IMR-90 (cell line): Measurements from ENCODE around the gene TRAPPC14. TPM values are rescaled to one million over a fixed set of nuclear protein-coding genes. Genes with fewer than 3 reads are reported as not detected.

Experiments
- ATAC-seq: fragments of 200-7000 bp; cut with Tn5 transposase; 2 replicates; pipeline ENCODE4 v1.9.1; 2020; ENCODE audit warnings: low read depth, mild to moderate bottlenecking, moderate library complexity
- BruUV-seq: library from RNA; stranded (reverse); fragments of 400-500 nt; replicated peaks from 2 replicates; lab custom pipeline; 2021; lab: Mats Ljungman, UMichigan
- CTCF ChIA-PET: fragments of 300-600 bp; formaldehyde crosslinking; extraction: SDS; loops from one replicate; lab custom pipeline; 2021; ENCODE audit warnings: antibody characterized with exemption; lab: Yijun Ruan, JAX
- POLR2A ChIA-PET: fragments of 300-600 bp; sonication (Branson Sonifier 250); formaldehyde crosslinking; loops from one replicate; lab custom pipeline; 2022; ENCODE audit warnings: antibody characterized with exemption; ENCODE audit not compliant: unreplicated experiment; lab: Charles Lee
- DNase-seq: peaks from one replicate; pipeline ENCODE4 v3.0.0; 2013
- H2AFZ ChIP-seq: replicated peaks from 2 replicates; pipeline ENCODE3; 2013; ENCODE audit warnings: low read length, mild to moderate bottlenecking; ENCODE audit not compliant: poor library complexity
- H2AK5ac ChIP-seq: 2 replicates; pipeline ENCODE4 v1.6.1; 2013; ENCODE audit warnings: low read depth, low read length, inconsistent platforms
- H2AK9ac ChIP-seq: replicated peaks from 2 replicates; pipeline ENCODE3; 2013; ENCODE audit warnings: mild to moderate bottlenecking, low read depth, low read length, moderate library complexity; ENCODE audit not compliant: poor library complexity
- H2BK120ac ChIP-seq: 2 replicates; pipeline ENCODE4 v1.6.1; 2013; ENCODE audit warnings: low read depth, low read length, inconsistent platforms
- H2BK15ac ChIP-seq: 3 replicates; pipeline ENCODE4 v1.6.1; 2013; ENCODE audit warnings: low read depth, low read length, inconsistent platforms
- H2BK20ac ChIP-seq: 2 replicates; pipeline ENCODE4 v1.6.1; 2013; ENCODE audit warnings: low read depth, mild to moderate bottlenecking, inconsistent platforms, low read length, moderate library complexity
- H2BK5ac ChIP-seq: 2 replicates; pipeline ENCODE4 v1.6.1; 2013; ENCODE audit warnings: mild to moderate bottlenecking, low read depth, low read length, inconsistent platforms; ENCODE audit not compliant: poor library complexity, severe bottlenecking
- H3K14ac ChIP-seq: replicated peaks from 2 replicates; pipeline ENCODE4 v1.6.1; 2013; ENCODE audit warnings: low read depth, low read length, inconsistent platforms
- H3K18ac ChIP-seq: 2 replicates; pipeline ENCODE4 v1.6.1; 2013; ENCODE audit warnings: low read depth, low read length, control low read depth
- H3K23ac ChIP-seq: 2 replicates; pipeline ENCODE4 v1.6.1; 2013; ENCODE audit warnings: low read depth, low read length, inconsistent platforms
- H3K27ac ChIP-seq: 2 replicates; pipeline ENCODE4 v1.5.1; 2013; ENCODE audit warnings: mild to moderate bottlenecking, control low read depth, low read length; ENCODE audit not compliant: insufficient read depth
- H3K27me3 ChIP-seq: 2 replicates; pipeline ENCODE4 v1.6.1; 2013; ENCODE audit warnings: low read length; ENCODE audit not compliant: control insufficient read depth, insufficient read depth
- H3K36me3 ChIP-seq: 2 replicates; pipeline ENCODE4 v1.6.1; 2013; ENCODE audit warnings: low read length, mixed read lengths; ENCODE audit not compliant: control insufficient read depth, insufficient read depth
- H3K4ac ChIP-seq: 2 replicates; pipeline ENCODE4 v1.6.1; 2013; ENCODE audit warnings: low read depth, low read length, inconsistent platforms
- H3K4me1 ChIP-seq: 2 replicates; pipeline ENCODE4 v1.6.1; 2013; ENCODE audit warnings: low read length, mixed read lengths; ENCODE audit not compliant: control insufficient read depth, insufficient read depth
- H3K4me2 ChIP-seq: 2 replicates; pipeline ENCODE4 v1.6.1; 2013; ENCODE audit warnings: low read depth, mild to moderate bottlenecking, control low read depth, low read length, moderate library complexity
- H3K4me3 ChIP-seq: 2 replicates; pipeline ENCODE4 v1.5.1; 2013; ENCODE audit warnings: low read depth, mild to moderate bottlenecking, control low read depth, low read length, moderate library complexity; ENCODE audit not compliant: insufficient read depth
- H3K56ac ChIP-seq: 2 replicates; pipeline ENCODE4 v1.6.1; 2013; ENCODE audit warnings: low read length, inconsistent platforms; ENCODE audit not compliant: insufficient read depth; ENCODE audit errors: extremely low read depth
- H3K79me1 ChIP-seq, 2 experiments: 2 replicates each; pipeline ENCODE4 v1.6.1; 2013; ENCODE audit warnings: low read length in 2 of 2, inconsistent platforms in 1 of 2, low read depth in 1 of 2
- H3K9ac ChIP-seq: 2 replicates; pipeline ENCODE4 v1.6.1; 2013; ENCODE audit warnings: low read depth, low read length, control low read depth
- H3K9me1 ChIP-seq: 2 replicates; pipeline ENCODE4 v1.6.1; 2013; ENCODE audit warnings: low read length, inconsistent platforms; ENCODE audit not compliant: insufficient read depth
- H3K9me3 ChIP-seq: 2 replicates; pipeline ENCODE4 v1.6.1; 2013; ENCODE audit warnings: low read length; ENCODE audit not compliant: control insufficient read depth, insufficient read depth
- H4K20me1 ChIP-seq: 2 replicates; pipeline ENCODE4 v1.6.1; 2013; ENCODE audit warnings: low read length, inconsistent platforms; ENCODE audit not compliant: insufficient read depth
- H4K5ac ChIP-seq: 2 replicates; pipeline ENCODE4 v1.6.1; 2013; ENCODE audit warnings: mild to moderate bottlenecking, low read depth, low read length, control low read depth
- H4K8ac ChIP-seq, 2 experiments: 2 replicates each; pipeline ENCODE4 v1.6.1; 2013; ENCODE audit warnings: low read depth in 2 of 2, low read length in 2 of 2, control low read depth in 1 of 2, inconsistent platforms in 1 of 2
- H4K91ac ChIP-seq: 2 replicates; pipeline ENCODE4 v1.6.1; 2013; ENCODE audit warnings: low read depth, low read length, inconsistent platforms; ENCODE audit not compliant: insufficient read depth
- BHLHE40 ChIP-seq: fragments of 150-350 bp; IDR thresholded peaks from 2 replicates; pipeline ENCODE4 v1.6.1; 2016; ENCODE audit warnings: mild to moderate bottlenecking, low read depth, low read length
- CEBPB ChIP-seq: IDR thresholded peaks from 2 replicates; pipeline ENCODE4 v1.6.1; 2012; ENCODE audit warnings: low read depth, low read length, improper control_type of control experiment
- CHD1 ChIP-seq: IDR thresholded peaks from 2 replicates; pipeline ENCODE4 v1.6.1; 2012; ENCODE audit warnings: low read depth, low read length, improper control_type of control experiment
- ELK1 ChIP-seq: fragments of 150-350 bp; IDR thresholded peaks from 2 replicates; pipeline ENCODE4 v1.6.1; 2016; ENCODE audit warnings: low read depth, mild to moderate bottlenecking, low read length, moderate library complexity, borderline replicate concordance
- FOS ChIP-seq: fragments of 150-350 bp; IDR thresholded peaks from 2 replicates; pipeline ENCODE4 v1.6.1; 2016; ENCODE audit warnings: low read depth, low read length
- MAFK ChIP-seq: IDR thresholded peaks from 2 replicates; pipeline ENCODE4 v1.6.1; 2012; ENCODE audit warnings: low read depth, low read length, improper control_type of control experiment
- MAZ ChIP-seq: IDR thresholded peaks from 2 replicates; pipeline ENCODE4 v1.6.1; 2012; ENCODE audit warnings: low read depth, mild to moderate bottlenecking, low read length, improper control_type of control experiment, moderate library complexity, borderline replicate concordance
- MXI1 ChIP-seq: IDR thresholded peaks from 2 replicates; pipeline ENCODE4 v1.6.1; 2012; ENCODE audit warnings: low read depth, mild to moderate bottlenecking, low read length, moderate library complexity, borderline replicate concordance
- POLR2A ChIP-seq: IDR thresholded peaks from 2 replicates; pipeline ENCODE4 v1.6.1; 2012; ENCODE audit warnings: mild to moderate bottlenecking, low read depth, low read length
- RAD21 ChIP-seq: IDR thresholded peaks from 2 replicates; pipeline ENCODE4 v1.6.1; 2012; ENCODE audit warnings: low read length, improper control_type of control experiment
- RCOR1 ChIP-seq: IDR thresholded peaks from 2 replicates; pipeline ENCODE4 v1.6.1; 2012; ENCODE audit warnings: mild to moderate bottlenecking, low read length, improper control_type of control experiment; ENCODE audit not compliant: insufficient replicate concordance
- RFX5 ChIP-seq: IDR thresholded peaks from 2 replicates; pipeline ENCODE4 v1.8.0; 2012; ENCODE audit warnings: low read depth, mild to moderate bottlenecking, low read length, moderate library complexity
- SMC3 ChIP-seq: fragments of 150-350 bp; IDR thresholded peaks from 2 replicates; pipeline ENCODE4 v1.6.1; 2016; ENCODE audit warnings: low read depth, mild to moderate bottlenecking, antibody characterized with exemption, low read length, moderate library complexity
- USF2 ChIP-seq: fragments of 150-350 bp; IDR thresholded peaks from 2 replicates; pipeline ENCODE4 v1.6.1; 2017; ENCODE audit warnings: mild to moderate bottlenecking, antibody characterized with exemption, low read length, low read depth
- WGBS, 2 experiments: methylation state at CpG; one replicate each; pipeline versions ENCODE4 v1.1.5 to v1.1.7; 2013; ENCODE audit warnings: missing lambda C conversion rate in 2 of 2; ENCODE audit not compliant: insufficient read length in 1 of 2; ENCODE audit errors: extremely low coverage in 2 of 2; 5-methylcytosine and 5-hydroxymethylcytosine counted together
- dilution Hi-C: fragments of 300-500 bp; cut with HindIII; formaldehyde crosslinking; loops from one replicate; pipeline ENCODE4 v1.14.3; 2018; ENCODE audit warnings: low sequenced_read_pairs; ENCODE audit not compliant: unreplicated experiment
- in situ Hi-C: fragments of 300-500 bp; cut with MboI; formaldehyde crosslinking; loops from 3 replicates; pipeline ENCODE4 v1.14.3; 2019; ENCODE audit warnings: low sequenced_read_pairs, inconsistent platforms, mixed read lengths
- intact Hi-C: fragments of 100-400 bp; cut with micrococcal nuclease; formaldehyde crosslinking; loops from 2 replicates; pipeline ENCODE4 v1.10.0; 2022
- polyA plus RNA-seq, 3 experiments: library from polyadenylated mRNA; depleted of rRNA; stranded (reverse); fragments of >200 nt; gene quantifications; 2 replicates each; pipeline ENCODE4 v1.2.3, GENCODE V29; 2012; ENCODE audit warnings: low replicate concordance in 1 of 3
- total RNA-seq: library from RNA; depleted of rRNA; stranded (reverse); fragments of >200 nt; gene quantifications from 2 replicates; pipeline ENCODE4 v1.2.3, GENCODE V29; 2012

The TRAPPC14 gene
- total and polyA plus RNA-seq, 2 of the 4 experiments (the other 2 are of a cell fraction), result 4.5 to 15.9 TPM

- TF ChIP-seq MXI1 (no peak; the same call in 1 of the 2 replicates), BHLHE40 (peak; percentile 92)
Observed at GRCh38 chr7:100148559-100149328, 9.8 kb downstream of the TRAPPC14 start, which contains the start of gene LAMTOR4 (continued).

GRCh38 chr7:100148225-100148558 lies 10.3 kb downstream of the TRAPPC14 start:
- CTCF ChIA-PET, result interaction anchor here (0.5 to 1.0 kb wide), 3 partner anchors 9 to 58 kb away, joined by 3 to 5 read pairs (median 3); no protein-coding TSS in a partner anchor
- in situ Hi-C loops, result no loop called here
- Histone ChIP-seq H3K9ac (peak overlapping the region; percentile 12; the same call in 1 of the 2 replicates), H2AFZ (peak overlapping the region; percentile 94), H3K14ac (peak overlapping the region; percentile 36; the same call in 1 of the 2 replicates), H3K23ac (peak overlapping the region; percentile 41), H2BK5ac (peak overlapping the region; percentile 29), H2BK120ac (peak overlapping the region; percentile 44; the same call in 1 of the 2 replicates), H3K18ac (no peak overlapping the region; the same call in 1 of the 2 replicates), H4K8ac (peak overlapping the region; percentile 80 to 85), H3K27ac (peak overlapping the region; percentile 10), H3K27me3 (no peaks in the 10 kb centered on the region), H3K4me2 (peak overlapping the region; percentile 66), H2AK5ac (peak overlapping the region; percentile 29; the same call in 1 of the 2 replicates), H2AK9ac (peak overlapping the region; percentile 96), H3K79me1 (peaks cover 17 to 38% of the 10 kb centered on the region in 2 experiments), H4K20me1 (no peaks in the 10 kb centered on the region; the same call in 1 of the 2 replicates), H3K9me1 (no peaks in the 10 kb centered on the region), H3K4me1 (0 out of 2 replicates have a peak, but pooled peaks cover 2% of the 10 kb centered on the region), H3K4ac (peak overlapping the region; percentile 64), H3K4me3 (peak overlapping the region; percentile 27), H2BK15ac (no peak overlapping the region), H2BK20ac (no peak overlapping the region), H4K5ac (peak overlapping the region; percentile 69), H3K56ac (peak overlapping the region; percentile 13; the same call in 1 of the 2 replicates), H4K91ac (peak overlapping the region; percentile 65), H3K9me3 (no peaks in the 10 kb centered on the region), H3K36me3 (peaks cover 6% of the 10 kb centered on the region; the same call in 1 of the 2 replicates)
- no TSS peak for BruUV-seq
- ATAC-seq (no peak), DNase-seq (no peak)
- POLR2A ChIA-PET, result interaction anchor here (0.6 to 0.7 kb wide), 2 partner anchors 45 to 455 kb away, joined by 5 to 6 read pairs; no protein-coding TSS in a partner anchor
- intact Hi-C loops, result no loop called here
- dilution Hi-C loops, result no loop called here
- WGBS, 2 experiments, result 55% methylated on average over 10 of the region's 14 CpGs; no CpG with 5 or more reads in 1 of the 2 experiments
- TF ChIP-seq ELK1 (no peak), USF2 (no peak), RCOR1 (no peak), RAD21 (no peak), MXI1 (no peak), RFX5 (no peak), CHD1 (no peak), BHLHE40 (no peak), CEBPB (no peak), POLR2A (no peak), MAFK (no peak), FOS (no peak), SMC3 (no peak), MAZ (no peak)
